ENCODE data around the gene TREM1. TPM values are rescaled to one million over a fixed set of nuclear protein-coding genes. Genes with fewer than 3 reads are reported as not detected.

Gene TREM1
- total RNA-seq, 4 donors from 2014 or later = 0.25 to 5.5 TPM; not detected in 2

DNA sequence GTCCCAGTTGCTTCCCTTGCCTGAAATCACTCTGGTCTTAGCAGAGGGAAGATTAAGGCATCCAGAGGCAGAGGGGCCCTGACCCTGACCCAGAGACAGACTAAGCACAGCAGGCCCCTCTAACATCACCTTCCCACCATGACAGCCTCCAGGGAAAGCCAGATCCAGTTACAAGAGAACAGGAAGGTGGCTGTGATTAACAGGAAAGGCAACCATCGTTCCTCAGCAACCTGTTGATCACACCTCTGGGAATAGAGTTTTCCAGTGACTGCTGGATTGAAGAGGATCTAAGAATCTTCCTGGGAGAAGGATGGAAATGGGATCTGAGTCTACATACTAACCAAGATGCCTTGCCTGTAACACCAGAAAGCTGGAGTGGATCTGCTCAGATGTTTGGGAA, 5.2 kb upstream of the TREM1 start:
- WGBS, 2 donors (ENCODE audit: low coverage in 1 of 2) = 38% methylated on average over 1 of the region's 1 CpG; no CpG with 5 or more reads in 1 of the 2 donors
- H3K27me3 ChIP-seq = peaks cover 21% of the 10 kb centered on the region
- H3K36me3 ChIP-seq = no peaks in the 10 kb centered on the region
- H3K4me1 ChIP-seq = no peaks in the 10 kb centered on the region
- peaks cover 0 to 2% (median 0%) of the 10 kb centered on the region in 3 donors for H3K9me3 ChIP-seq
- no peak for ATAC-seq
- no peak overlapping the region for H3K4me3 ChIP-seq
- H3K27ac ChIP-seq = no peak overlapping the region
- TF ChIP-seq EP300 (IDR thresholded peaks at IDR 0.05) (no peak), POLR2AphosphoS5 (IDR thresholded peaks at IDR 0.05) (no peak), POLR2A (IDR thresholded peaks at IDR 0.05) (no peak)
- TF ChIP-seq, protein P1, sequence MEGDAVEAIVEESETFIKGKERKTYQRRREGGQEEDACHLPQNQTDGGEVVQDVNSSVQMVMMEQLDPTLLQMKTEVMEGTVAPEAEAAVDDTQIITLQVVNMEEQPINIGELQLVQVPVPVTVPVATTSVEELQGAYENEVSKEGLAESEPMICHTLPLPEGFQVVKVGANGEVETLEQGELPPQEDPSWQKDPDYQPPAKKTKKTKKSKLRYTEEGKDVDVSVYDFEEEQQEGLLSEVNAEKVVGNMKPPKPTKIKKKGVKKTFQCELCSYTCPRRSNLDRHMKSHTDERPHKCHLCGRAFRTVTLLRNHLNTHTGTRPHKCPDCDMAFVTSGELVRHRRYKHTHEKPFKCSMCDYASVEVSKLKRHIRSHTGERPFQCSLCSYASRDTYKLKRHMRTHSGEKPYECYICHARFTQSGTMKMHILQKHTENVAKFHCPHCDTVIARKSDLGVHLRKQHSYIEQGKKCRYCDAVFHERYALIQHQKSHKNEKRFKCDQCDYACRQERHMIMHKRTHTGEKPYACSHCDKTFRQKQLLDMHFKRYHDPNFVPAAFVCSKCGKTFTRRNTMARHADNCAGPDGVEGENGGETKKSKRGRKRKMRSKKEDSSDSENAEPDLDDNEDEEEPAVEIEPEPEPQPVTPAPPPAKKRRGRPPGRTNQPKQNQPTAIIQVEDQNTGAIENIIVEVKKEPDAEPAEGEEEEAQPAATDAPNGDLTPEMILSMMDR (IDR thresholded peaks at IDR 0.05) = no peak

DNA sequence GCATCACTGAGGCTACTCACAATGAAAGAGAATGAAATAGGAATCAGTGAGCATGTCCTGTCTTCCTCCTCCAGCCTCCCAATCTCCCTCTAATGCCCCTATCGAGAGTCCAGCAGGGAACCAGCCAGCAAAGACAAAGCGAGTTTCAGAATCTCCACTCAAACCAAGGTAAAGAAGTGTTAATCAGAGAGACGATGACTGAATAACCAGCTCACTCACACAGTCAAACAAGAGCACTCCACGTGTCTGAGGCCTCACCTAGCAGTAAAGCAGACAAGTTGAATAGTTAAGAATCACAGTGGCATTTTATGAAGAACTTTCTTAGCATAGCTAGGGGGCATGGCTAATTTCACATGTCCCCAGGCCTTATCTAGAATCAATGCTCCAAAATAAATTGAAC, 3.3 kb upstream of the TREM1 start:
- no peaks in the 10 kb centered on the region for H3K36me3 ChIP-seq
- H3K9me3 ChIP-seq = no peaks in the 10 kb centered on the region
- no peak for TF ChIP-seq POLR2AphosphoS5 (IDR thresholded peaks at IDR 0.05)
- no peak for TF ChIP-seq EP300 (IDR thresholded peaks at IDR 0.05)
- TF ChIP-seq, protein P1 (IDR thresholded peaks at IDR 0.05) = no peak
- TF ChIP-seq POLR2A (IDR thresholded peaks at IDR 0.05) = no peak
- WGBS, 2 donors (ENCODE audit: low coverage in 1 of 2) = 63 to 80% methylated on average over 4 of the region's 4 CpGs
- ATAC-seq = no peak
- H3K4me1 ChIP-seq = no peaks in the 10 kb centered on the region
- no peak overlapping the region for H3K27ac ChIP-seq
- H3K4me3 ChIP-seq = no peak overlapping the region
- H3K27me3 ChIP-seq = peaks cover 18% of the 10 kb centered on the region

DNA sequence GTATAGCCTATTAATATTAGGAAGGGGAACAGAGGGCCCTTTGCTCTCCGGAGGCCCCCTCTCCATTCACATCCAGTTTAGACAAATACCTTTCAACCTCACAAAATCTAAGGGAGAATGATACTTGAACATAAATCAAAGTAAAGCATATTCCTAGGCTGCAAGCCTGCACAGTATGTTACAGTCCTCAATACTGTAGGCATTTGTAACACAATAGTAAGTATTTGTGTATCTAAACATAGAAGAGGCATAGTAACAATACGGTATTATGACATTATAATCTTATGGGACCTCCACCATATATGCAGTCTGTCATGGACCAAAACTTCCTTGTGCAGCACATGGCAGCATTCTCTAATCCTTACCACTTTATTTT, 2.3 kb upstream of the TREM1 start:
- no peaks in the 10 kb centered on the region for H3K36me3 ChIP-seq
- no peak overlapping the region for H3K4me3 ChIP-seq
- H3K9me3 ChIP-seq = no peaks in the 10 kb centered on the region
- peaks cover 12% of the 10 kb centered on the region for H3K27me3 ChIP-seq
- ATAC-seq = no peak
- TF ChIP-seq, protein P1 (IDR thresholded peaks at IDR 0.05) = no peak
- TF ChIP-seq POLR2A (IDR thresholded peaks at IDR 0.05) = no peak
- TF ChIP-seq EP300 (IDR thresholded peaks at IDR 0.05) = no peak
- TF ChIP-seq POLR2AphosphoS5 (IDR thresholded peaks at IDR 0.05) = no peak
- 88 to 93% methylated on average over 1 to 2 of the region's 2 CpGs for WGBS, 2 donors (ENCODE audit: low coverage in 1 of 2)
- no peak overlapping the region for H3K27ac ChIP-seq
- no peaks in the 10 kb centered on the region for H3K4me1 ChIP-seq

DNA sequence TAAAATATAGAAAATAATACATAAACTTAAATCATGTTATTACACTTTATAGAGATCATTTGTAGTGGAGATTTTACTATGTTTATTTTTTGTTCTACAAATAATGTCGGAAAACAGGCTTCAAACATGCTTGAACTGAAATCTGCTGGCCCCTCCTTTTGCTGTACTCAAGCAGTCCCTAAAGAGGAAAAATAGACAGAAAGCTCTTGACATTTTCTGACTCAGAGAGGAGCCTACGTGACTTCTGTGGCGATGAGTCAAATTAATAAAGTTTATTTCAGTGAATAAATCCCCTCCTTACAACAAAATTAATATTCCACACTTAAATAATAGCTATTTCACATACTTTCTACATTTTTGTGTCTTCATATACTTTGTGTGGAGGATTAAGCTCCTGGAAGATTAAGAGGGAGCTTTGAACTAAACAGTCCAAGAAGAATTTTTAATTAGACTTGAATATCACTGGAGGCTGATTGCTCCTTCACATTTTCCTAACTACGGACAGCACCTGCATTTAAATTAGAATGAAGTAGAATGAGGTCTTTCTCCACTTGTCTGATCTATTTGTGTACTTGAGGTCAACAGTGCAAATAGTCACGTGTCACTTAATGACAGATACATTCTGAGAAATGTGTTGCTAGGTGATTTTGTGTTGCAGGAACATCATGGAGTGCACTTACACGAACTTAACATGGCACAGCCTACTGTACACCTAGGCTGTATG, 1.7 kb upstream of the TREM1 start:
- no peaks in the 10 kb centered on the region for H3K36me3 ChIP-seq
- no peaks in the 10 kb centered on the region for H3K9me3 ChIP-seq
- no peak overlapping the region for H3K4me3 ChIP-seq
- TF ChIP-seq POLR2AphosphoS5 (IDR thresholded peaks at IDR 0.05) = no peak
- no peaks in the 10 kb centered on the region for H3K4me1 ChIP-seq
- H3K27ac ChIP-seq = no peak overlapping the region
- ATAC-seq = no peak
- WGBS, 2 donors (ENCODE audit: low coverage in 1 of 2) = 43 to 45% methylated on average over 6 of the region's 6 CpGs
- peaks cover 12% of the 10 kb centered on the region for H3K27me3 ChIP-seq

DNA sequence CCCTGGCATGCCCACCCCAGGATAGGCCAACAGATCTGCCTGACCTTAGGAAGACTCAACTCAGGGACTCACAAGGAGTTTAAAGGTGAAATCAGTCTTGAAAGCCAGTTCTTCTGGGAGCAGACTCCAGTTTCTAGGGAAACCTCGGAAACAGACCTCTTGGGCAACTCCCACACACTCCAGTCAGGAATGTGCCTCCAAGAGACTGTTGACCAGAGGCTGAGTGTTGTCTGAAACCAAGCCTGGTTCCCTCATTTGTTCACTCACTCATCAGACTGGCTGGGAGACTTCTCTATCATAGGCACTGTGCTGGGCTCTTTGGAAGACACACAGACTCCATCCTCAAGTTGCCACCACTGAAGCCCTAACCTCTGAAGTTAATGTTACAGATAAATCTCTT, 1.8 kb downstream of the TREM1 start:
- Histone ChIP-seq H3K36me3 (no peaks in the 10 kb centered on the region), H3K27ac (no peak overlapping the region), H3K9me3 (no peaks in the 10 kb centered on the region), H3K4me1 (no peaks in the 10 kb centered on the region), H3K27me3 (peaks cover 12% of the 10 kb centered on the region), H3K4me3 (no peak overlapping the region)
- TF ChIP-seq POLR2A (IDR thresholded peaks at IDR 0.05) = no peak
- no peak for TF ChIP-seq EP300 (IDR thresholded peaks at IDR 0.05)
- TF ChIP-seq, protein P1 (IDR thresholded peaks at IDR 0.05) = no peak
- TF ChIP-seq POLR2AphosphoS5 (IDR thresholded peaks at IDR 0.05) = no peak
- ATAC-seq = no peak
- WGBS, 2 donors (ENCODE audit: low coverage in 1 of 2) = 43% methylated on average over 1 of the region's 1 CpG; no CpG with 5 or more reads in 1 of the 2 donors

Data from gastroesophageal sphincter (tissue), 4 donors.